GM12801 (cell line): Measurements from ENCODE around the gene PPP1R16B.

Experiments
- TF ChIP-seq, protein P1 (sequence below): IDR thresholded peaks from one replicate; pipeline ENCODE4 v1.5.1; 2011; ENCODE audit warnings: control low read depth; ENCODE audit not compliant: insufficient read length; ENCODE audit errors: extremely low read depth

PPP1R16B gene

DNA sequence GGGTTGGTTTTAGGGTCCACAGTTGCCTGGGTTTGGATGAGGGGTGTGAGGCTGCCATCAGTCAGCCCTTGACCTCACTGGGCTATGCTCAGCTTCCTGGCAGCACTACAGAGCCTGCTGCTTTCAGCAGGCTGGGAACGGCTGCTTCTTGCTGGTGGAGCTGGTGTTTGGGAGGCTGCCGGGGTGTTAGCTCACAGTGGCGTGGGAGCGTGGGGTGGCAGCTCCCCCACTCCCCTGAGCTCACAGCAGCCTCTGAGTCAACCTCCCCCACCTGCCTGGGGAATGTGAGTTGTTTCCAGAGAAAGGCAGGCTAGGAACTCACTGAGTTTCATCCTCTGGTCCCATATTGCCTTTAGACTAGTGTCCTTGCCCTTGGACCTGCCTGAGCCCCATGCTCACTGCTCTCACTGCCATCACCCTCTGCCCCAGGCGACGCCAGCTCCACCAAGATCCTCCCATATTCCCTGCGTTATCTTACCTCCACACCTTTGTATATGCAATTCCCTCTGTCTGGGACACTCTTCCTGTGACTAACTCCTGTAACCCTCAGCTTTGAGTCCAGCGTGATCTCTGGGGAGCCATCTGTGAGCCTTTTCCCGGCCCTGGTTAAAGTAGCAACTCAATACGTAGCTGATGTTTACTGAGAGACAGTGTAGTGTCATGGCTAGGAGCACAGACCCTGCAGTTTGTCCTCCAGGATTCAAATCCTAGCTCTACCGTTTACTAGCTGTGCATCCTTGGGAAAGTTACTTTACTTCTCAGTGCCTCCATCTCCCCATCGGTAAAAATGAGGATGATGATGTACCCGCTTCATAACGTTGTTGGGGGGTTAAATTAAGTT is 34.8 kb downstream of the PPP1R16B start:
- TF ChIP-seq, protein P1, sequence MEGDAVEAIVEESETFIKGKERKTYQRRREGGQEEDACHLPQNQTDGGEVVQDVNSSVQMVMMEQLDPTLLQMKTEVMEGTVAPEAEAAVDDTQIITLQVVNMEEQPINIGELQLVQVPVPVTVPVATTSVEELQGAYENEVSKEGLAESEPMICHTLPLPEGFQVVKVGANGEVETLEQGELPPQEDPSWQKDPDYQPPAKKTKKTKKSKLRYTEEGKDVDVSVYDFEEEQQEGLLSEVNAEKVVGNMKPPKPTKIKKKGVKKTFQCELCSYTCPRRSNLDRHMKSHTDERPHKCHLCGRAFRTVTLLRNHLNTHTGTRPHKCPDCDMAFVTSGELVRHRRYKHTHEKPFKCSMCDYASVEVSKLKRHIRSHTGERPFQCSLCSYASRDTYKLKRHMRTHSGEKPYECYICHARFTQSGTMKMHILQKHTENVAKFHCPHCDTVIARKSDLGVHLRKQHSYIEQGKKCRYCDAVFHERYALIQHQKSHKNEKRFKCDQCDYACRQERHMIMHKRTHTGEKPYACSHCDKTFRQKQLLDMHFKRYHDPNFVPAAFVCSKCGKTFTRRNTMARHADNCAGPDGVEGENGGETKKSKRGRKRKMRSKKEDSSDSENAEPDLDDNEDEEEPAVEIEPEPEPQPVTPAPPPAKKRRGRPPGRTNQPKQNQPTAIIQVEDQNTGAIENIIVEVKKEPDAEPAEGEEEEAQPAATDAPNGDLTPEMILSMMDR: no peak

DNA sequence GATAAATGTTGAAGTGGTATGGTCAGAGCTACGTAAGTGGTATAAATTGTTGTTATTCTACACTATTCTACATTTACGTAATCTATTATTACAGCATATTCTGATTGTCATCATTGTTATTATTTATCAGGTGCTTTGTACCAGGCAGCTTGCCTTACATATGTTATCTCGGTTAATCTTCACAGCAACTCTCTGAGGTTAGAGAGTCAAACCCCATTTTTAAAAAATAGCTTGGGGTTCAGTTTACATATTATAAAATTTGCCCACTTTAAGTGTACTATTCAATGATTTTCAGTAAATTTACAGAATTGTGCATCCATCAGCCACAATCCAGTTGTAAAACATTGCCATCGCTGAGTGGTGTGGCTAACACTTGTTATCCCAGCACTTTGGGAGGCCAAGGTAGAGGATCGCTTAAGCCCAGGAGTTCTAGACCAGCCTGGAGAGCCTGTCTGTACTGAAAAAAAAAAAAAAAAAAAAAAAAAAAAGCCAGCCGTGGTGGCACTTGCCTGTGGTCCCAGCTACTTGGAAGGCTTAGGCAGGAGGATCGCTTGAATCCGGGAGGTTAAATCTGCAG is 35.5 kb downstream of the PPP1R16B start:
- TF ChIP-seq, protein P1: no peak

DNA sequence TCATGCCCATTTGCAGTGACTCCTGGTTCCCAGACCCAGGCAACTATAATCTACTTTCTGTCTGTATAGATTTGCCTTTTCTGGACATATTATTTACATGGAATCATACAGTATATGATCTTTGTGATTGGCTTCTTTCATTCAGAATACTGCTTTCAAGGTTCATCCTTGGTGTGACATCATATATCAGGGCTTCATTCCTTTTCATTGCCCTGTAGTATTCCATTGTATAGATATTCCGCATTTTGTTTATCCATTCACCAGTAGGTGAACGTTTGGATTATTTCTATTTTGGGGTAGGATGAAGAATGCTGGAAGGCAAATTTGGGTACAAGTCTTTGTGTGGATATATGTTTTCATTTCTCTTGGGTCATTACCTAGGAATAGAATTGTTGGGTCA is 36.1 kb downstream of the PPP1R16B start:
- TF ChIP-seq, protein P1: no peak

DNA sequence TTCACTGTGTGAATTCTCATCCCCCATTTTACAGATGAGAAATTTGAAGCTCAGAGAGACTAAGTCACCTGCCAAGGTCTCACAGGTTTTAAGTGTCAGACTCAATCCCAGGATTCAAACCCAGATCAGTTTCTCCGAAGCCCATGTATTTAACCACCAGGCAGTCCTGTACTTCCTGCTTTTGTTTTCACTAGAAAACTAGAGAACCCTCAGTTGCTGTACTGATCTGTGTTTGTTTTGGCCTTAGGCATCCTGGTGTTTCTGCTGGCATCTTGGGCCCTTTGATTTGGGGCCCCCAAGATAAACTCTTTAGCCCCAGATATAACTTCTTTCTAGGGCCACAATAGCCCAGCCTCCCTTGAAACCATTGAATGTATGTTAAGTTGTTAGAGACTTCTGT is 36.5 kb downstream of the PPP1R16B start:
- TF ChIP-seq, protein P1: no peak

GRCh38 chr20:38842558-38842981 is 37.1 kb downstream of the PPP1R16B start:
- TF ChIP-seq, protein P1: no peak

DNA sequence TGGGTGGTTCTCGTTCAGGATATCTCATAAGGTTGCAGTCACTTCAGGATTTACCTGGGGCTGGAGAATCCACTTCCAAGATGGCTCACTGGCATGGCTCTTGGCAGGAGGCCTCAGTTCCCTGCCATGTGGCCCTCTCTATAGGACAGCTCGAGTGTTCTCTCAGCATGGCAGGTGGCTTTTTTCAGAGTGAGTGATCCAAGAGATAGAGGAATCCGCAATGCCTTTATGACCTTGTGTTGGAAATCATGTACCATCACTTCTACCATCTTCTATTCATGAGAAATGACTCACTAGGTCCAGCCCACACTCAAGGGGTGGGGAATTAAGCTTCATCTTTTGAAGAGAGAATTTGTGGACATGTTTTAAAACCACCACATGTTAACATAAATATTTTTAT is 37.8 kb downstream of the PPP1R16B start:
- TF ChIP-seq, protein P1: no peak

DNA sequence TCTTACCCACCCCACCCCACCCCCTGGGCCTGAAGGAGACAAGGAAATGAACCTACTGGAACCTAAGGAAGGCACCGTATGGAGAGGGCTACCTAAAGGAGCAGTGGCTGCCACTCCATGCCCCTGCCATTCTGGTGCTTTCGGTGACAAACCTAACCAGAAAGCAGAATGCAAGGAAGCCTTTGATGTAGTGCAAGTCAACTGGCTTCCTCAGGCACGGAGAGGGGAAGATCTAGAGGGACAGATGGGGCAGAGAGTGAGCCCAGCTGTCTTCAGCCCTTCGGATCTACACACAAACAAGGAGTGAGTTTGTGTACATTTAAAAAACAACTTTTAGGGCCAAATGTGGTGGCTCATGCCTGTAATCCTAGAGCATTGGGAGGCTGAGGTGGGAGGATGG is 39.5 kb downstream of the PPP1R16B start:
- TF ChIP-seq, protein P1: no peak
